DMS114 treated with DMSO at 0.1 percent for 48 hours (cell line): Measurements from ENCODE around the gene CLDN5.
"Not testable (repeated sequence)": the region's sequence is repeated elsewhere in the genome, so short reads cannot be mapped to it uniquely, and the experiment has no call there.

ENCODE experiments used
- DNase-seq: peaks from one replicate; lab custom pipeline; 2025; ENCODE audit not compliant: unreplicated experiment; lab: John Stamatoyannopoulos, UW

Gene CLDN5

DNA sequence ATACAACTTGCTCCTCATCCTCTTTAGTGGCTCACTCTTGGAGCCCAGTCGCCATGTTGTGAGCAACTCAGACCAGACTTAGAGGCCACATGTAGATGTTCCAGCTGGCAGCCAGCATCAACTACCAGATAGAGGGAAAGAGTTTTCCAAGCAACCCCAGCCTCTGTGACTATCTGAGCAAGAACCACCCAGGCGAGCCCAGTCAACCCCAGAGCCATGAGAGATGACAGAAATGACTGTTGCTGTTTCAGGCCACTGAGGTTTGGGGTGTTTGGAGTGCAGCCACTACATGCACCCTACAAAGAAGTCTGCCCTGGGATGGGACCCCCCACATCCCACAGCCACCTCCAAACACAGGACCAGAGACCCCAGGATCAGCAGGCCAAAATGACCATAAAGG is 24.8 kb upstream of the CLDN5 start:
- no peak for DNase-seq

DNA sequence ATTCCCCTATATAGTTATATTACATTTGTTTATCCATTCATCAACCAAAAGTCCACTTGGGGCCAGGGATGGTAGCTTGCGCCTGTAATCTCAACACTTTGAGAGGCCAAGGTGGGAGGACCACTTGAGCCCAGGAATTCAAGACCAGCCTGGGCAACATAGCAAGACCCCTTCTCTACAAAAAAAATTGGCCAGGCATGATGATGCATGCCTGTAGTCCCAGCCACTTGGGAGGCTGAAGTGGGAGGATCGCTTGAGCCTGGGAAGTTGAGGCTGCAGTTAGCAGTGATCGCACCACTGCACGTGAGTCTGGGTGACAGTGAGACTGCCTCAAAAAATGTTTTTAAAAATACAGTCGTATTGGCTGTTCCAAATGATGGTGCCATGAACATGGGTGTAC is 24.2 kb upstream of the CLDN5 start:
- not testable (repeated sequence) for DNase-seq

DNA sequence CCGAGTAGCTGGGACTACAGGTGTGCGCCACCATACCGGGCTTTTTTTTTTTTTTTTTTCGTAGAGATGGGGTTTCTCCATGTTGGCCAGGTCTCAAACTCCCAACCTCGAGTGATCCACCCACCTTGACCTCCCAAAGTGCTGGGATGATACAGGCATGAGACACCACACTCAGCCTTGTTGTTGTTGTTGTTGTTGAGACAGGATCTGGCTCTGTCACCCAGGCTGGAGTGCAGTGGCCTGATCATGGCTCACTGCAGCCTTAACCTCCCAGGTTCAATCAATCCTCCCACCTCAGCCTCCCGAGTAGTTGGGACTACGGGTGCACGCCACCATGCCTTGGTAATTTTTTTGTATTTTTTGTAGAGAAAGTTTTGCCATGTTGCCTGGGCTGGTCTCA is 23.4 kb upstream of the CLDN5 start:
- DNase-seq = no peak

DNA sequence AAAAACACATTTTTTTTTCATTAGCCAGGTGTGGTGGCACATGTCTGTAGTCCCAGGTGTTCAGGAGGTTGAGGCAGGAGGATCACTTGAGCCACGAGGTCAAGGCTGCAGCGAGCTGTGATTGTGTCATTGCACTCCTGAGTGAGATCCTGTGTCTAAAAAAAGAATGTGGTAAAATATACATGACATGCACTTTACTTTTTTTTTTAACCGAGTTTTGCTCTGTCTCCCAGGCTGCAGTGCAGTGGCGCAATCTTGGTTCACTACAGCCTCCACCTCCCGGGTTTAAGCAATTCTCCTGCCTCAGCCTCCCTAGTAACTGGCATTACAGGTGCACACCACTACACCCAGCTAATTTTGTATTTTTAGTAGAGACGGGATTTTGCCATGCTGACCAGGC is 22.5 kb upstream of the CLDN5 start:
- no peak for DNase-seq

DNA sequence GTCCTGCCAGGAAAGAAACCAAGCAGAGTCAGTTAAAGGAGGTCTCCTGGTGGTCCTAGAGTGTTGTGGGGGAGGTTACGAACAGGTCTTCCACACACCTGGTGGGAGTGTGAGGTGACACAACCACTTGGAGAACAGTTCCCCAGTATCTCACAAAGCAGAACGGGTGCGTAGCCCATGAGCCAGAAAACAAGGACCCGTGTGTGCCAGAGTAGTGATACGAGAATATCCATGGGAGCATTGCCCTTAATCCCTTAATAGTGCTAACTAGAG is 21.7 kb upstream of the CLDN5 start:
- DNase-seq = no peak

DNA sequence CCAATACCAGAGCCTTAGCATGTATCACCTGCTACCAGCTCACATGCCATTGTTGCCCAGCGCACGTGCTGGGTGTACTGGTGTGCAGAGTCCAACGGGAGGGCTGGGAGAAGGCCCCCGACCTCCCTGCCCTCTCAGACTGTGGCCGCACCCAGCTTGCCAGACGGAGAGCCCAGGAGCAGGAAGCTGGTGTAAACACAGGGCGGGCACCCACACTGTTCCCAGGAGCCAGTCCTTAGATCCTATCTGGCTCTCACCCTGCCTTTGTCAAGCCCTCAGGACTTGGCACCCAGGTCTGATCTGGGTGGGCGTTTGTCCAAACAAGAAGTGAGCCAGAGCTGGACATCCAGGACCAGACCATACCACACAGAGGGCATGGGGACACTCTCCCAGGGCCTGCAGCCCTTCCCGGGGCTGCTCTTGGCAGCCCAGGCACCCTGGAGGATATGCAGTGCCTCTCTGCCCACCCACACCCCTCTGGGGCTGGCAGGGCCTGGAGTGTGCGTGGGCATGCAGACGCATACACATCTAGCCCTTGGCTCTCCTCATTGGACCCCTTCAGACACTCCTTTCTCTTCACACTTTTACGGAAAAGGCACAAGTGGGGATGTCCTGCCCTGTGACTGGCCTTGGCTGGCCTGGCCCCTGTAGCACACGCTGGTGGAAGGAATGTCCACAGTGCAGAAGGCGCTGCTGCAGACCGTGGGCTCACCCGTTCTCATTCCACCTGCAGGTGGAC is 19.9 kb upstream of the CLDN5 start:
- DNase-seq = no peak

DNA sequence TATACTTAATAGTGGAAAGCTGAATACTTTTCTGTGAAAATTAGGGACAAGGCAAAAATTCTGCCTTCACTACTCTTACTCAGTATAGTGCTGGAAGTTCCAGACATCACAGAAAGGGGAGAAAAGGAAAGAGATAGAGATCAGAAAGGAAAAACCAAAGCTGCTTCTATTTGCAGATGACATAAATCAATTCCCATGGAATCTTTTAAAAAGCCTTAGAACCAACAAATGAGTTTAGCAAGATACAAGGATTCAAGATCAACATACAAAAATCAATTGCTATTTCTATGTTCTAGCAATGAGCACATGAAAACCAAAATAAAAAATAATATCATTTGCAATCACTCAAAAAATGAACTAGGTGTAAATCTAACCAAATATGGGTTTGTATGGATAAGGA is 16.2 kb upstream of the CLDN5 start:
- DNase-seq = no peak

DNA sequence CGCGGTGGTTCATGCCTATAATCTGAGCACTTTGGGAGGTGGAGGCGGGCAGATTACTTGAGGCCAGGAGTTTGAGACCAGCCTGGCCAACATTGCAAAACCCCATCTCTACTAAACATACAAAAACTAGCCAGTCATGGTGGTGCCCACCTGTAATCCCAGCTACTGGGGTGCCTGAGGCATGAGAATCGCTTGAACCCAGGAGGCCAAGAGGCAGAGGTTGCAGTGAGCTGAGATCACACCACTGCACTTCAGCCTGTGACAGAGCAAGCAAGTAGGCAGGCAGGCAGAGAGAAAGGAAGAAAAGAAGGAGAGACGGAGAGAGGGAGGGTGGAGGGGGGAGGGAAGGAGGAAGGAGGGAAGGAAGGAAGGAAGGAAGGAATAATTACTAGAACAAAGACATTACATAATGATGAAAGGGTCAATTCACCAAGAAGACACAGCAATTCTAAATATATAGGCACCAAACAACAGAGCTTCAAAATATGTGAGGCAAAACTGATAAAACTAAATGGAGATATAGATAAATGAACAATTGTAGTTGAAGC is 13.8 kb upstream of the CLDN5 start:
- no peak for DNase-seq

DNA sequence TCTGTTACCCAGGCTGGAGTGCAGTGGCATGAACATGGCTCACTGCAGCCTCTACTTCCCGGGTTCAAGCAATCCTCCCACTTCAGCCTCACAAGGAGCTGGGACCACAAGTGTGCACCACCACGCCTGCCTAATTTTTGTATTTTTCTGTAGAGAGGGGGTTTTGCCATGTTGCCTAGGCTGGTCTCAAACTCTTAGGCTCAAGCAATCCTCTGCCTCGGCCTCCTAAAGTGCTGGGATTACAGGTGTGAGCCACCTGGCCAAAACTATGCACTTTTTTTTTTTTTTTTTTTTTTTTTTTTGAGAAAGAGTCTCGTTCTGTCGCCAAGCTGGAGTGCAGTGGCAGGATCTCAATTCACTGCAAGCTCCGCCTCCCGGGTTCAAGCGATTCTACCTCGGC is 12.4 kb upstream of the CLDN5 start:
- no peak for DNase-seq

DNA sequence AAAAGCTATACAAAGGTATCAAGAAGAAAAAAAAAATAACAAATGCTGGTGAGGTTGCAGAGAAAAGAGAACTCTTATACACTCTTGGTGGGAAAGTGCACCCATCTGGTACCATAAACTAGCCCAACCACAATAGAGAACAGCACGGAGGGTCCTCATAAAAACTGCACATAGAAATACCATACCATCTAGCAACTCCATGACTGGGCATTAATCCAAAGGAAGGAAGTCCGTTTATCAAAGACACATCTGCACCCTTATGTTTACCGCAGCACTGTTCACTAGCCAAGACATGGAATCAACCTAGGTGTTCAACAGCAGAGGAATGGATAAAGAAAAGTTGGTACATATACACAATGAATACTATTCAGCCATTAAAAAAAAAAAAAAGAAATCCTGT is 10.8 kb upstream of the CLDN5 start:
- no peak for DNase-seq

DNA sequence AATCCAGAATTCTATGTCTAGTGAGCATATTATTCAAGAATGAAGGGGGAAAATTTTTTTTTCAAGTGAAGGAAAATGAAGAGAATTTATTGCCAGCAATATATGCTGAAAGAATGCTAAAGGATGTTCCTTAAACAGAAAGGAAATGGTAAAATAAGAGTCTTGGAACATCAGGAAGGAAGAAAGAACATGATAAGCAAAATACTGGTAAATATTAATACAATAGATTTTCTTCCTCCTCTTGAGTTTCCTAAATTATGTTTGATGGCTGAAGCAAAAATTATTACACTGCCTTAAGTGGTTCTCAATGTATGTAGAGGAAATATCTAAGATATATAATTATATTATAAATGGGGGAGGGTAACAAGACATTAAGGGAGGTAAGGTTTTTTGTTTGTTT is 9.6 kb upstream of the CLDN5 start:
- no peak for DNase-seq

DNA sequence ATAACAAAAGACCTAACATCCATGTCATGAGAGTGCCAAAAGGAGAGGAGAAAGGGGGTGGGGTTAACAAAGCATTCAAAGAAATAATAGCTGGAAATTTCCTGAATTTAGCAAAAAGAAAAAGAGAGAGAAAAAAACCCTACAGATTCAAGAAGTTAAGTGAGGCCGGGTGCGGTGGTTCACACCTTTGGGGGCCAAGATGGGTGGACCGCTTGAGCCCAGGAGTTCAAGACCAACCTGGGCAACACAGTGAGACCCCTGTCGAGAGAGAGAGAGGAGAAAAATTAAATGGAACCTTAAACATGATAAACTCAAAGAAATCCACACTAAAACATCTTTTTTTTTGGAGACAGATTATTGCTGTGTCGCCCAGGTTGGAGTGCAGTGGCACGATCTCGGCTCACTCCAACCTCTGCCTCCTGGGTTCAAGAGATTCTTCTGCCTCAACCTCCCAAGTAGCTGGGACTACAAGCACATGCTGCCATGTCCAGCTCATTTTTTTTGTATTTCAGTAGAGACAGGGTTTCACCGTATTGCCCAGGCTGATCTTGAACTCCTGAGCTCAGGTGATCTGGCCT is 8.9 kb upstream of the CLDN5 start:
- no peak for DNase-seq

DNA sequence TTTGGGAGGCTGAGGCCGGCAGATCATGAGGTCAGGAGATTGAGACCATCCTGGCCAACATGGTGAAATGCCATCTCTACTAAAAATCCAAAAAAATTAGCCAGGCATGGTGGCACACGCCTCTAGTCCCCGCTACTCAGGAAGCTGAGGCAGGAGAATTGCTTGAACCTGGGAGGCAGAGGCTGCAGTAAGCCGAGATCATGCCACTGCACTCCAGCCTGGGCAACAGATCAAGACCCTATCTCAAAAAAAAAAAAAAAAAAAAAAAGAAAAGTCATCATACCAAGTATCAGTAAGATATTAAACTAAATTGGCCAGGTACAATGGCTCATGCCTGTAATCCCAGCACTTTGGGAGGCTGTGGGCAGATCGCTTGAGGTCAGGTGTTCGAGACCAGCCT is 7.1 kb upstream of the CLDN5 start:
- DNase-seq = not testable (repeated sequence)

DNA sequence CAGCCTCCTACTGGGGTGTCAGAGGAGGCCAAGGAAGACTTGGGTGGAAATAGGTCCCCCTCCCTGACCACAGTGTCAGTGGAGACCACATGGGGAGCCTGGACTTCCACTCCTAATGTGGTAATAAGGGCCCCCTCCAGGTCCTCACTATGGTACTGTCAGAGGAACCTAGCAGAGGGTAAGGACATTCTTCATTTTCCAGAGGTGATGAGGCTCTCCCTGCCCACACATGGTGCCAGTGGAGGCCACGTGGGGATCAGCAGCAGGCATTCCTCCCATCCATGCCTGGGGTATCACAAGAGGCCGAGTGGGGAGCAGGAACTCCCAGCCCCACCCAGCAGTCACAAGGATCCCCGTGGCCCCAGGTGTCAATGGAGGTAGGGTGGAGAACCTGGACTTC is 6.5 kb upstream of the CLDN5 start:
- DNase-seq = no peak

DNA sequence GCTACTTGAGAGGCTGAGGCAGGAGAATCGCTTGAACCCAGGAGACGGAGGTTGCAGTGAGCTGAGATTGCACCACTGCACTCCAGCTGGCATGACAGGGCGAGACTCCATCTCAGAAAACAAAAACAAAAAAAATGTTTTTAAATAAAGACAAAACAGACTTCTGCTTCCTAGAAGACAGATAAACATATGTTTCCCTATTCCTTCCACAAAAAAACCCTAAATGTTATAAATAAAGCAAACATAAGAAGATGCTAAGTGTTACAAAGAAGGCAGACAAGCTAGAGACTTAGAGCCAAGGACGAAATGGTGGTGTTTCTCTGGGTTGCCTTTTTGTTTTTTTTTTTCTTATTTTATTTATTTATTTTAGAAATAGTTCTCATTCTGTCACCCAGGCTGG is 5.6 kb upstream of the CLDN5 start:
- DNase-seq = no peak

DNA sequence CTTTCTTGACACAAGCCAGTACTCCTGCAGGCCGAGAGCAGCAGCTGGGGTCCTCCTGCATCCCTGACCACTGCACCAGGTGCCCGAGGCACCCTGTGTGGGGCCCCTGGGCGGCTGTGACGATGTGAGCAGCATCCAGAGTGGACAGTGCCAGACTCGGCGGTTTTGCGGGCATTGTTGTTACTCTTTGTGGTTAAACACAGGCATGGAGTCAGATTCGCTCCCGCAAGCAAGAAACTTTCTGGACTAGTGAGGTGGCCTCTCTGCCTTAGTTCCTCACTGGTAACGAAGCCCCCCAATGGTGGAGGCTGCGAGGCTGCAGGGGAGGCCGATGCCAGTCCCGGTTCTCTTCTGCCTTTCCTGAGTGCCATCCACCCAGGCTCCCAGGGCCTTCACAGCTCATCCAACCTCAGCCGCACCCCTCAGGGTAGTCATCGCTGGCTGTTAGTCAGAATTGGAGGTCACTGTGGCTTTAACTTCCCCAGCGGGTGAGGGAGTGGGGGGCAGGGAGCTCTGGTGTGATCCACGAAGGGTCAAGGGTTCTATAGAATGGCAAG is 3.7 kb upstream of the CLDN5 start:
- DNase-seq = no peak

DNA sequence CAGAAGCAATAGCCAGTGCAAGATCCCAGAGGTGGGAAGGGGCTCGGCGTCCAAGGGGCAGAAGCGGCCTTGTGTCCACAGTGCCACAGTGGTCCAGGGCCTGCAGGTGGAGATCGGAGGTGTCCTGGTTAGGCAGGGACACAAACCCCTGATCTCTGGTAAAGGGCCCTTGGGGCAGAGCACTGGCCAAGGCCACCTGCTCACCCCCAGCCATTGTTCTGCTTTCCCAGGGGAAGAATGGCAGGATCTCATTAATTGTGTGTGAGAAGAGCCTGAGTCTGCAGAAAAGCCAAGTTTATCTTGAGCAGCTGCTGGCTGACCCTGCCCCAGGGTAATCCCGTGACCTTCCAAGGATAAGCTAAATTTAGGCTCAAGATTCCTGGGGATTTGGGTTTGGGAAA is 3.1 kb upstream of the CLDN5 start:
- no peak for DNase-seq

DNA sequence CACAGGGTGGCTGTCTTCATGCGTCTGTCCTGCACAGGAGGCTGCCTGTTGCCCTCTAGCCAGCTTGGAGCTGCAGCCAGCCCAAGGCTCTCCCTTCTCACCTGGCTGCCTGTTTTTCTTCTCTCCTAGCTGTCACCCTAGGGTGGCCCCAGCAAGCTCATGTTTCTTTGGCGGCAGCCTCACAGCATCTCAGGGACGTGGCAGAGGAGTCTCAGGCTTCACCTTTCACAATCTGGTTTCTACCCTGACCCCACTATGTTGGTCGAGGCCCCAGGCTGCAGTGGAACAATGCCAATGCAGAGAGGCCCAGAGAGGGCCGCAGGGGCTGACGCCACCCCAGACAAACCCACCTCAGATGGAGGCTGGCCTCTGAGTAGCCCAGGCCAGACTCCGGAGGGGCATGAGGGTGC is 2.5 kb upstream of the CLDN5 start:
- no peak for DNase-seq

DNA sequence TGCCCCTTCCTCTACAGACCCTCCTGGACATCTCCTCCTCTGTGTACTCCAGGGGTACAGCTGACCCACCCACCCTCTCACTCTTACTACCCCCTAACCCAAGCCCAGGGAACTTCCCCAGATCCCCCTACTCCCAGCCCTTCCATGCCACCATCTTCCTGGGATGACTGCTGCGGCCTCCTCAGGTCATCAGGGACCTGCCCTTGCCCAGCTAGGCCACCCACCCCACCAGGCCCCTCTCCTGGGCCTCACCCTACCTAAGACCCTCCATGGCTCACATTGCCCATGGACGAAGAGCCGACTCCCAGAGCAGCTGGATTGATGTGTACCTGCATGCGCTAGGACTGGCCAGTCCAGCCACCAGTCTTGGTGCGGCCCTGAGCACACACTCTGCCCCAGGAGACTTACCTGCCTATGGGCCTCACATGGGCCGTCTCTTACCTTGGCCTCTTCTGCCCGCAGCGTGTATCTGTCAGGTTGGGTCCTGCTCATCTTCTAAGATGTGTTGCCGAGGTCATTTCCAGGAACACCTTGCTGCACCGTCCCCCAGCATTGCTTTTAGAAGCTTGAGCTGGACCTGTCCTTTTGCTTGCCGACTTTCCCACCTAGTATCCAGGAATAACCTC is 2.0 kb upstream of the CLDN5 start:
- no peak for DNase-seq

DNA sequence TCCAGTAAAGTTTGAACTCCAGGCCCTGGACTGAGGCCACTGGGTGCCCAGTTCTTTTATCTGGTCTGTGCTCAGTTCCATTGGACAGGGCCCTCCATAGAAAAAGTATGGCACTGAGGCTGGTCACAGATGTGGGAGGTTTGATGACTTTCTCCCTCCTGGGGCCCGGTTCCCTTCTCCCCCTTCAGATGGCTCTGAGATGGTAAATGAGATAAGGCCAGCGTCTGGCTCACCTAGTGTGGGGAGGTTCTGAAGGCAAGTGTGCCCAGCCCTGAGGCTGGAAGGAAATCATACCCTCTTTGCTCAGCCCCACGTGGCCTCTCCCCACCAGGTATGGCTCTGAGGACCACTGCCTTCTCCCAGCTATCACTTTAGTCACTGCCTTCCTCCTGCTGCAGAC is 1.5 kb upstream of the CLDN5 start:
- no peak for DNase-seq

DNA sequence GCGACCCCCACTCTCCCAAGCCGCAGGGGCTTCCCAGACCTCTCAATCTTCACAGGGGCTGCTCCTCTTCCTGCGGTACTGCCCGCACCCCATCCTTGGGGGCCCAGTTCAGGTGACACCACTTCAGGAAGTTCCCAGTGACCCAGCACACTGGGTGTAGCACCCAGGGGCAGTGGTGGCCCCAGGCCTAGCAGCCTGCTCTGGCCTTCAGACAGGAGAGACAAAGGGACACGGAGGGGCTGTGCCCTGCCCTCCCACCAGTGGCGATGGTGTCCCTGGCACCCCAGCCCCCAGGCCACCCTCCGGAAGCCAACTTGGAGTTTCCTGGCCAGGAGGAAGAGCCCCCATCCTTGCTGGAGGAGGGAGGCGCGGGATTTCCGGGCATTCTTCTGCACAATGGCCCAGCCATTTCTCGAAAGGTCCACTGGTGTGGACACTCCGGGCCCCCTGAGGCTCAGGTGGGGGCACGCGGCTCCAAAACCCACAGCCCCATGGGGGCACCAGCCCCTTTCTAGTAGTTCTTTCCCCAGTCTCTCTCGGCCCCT is 978 bp upstream of the CLDN5 start:
- DNase-seq = no peak
